HG03139 (cell line): ENCODE measurements around the gene ARRB1.
"Not testable (repeated sequence)": the region's sequence is repeated elsewhere in the genome, so short reads cannot be mapped to it uniquely, and the experiment has no call there.

Experiments used
- ATAC-seq: cut with Tn5 transposase; IDR thresholded peaks from one replicate; pipeline ENCODE4 v1.9.1; 2021; ENCODE audit not compliant: unreplicated experiment

Gene ARRB1

GRCh38 chr11:75325713-75326438 lies 25.6 kb downstream of the ARRB1 start:
- ATAC-seq: no peak

DNA sequence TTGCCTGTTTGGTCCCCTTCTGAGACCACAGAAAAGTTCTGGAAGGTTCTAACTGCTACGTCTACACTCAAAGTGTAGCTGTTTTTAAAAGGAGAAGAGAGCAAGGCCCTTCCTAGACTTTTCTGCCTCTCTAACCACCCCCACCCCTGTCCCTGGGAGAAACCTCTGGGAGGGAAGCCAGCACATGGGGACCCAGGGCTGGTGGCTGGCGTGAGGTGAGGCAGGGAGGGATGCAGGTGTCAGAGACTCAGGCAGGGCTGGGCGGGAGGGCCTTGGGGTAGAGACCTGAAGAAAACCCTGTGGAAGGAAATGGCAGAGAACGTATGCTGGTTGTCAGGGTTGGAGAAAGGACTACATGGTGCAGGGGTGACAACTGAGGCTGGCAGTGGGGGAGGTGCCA lies 26.7 kb downstream of the ARRB1 start:
- ATAC-seq: no peak

GRCh38 chr11:75324189-75324588 lies 27.3 kb downstream of the ARRB1 start:
- no peak for ATAC-seq

GRCh38 chr11:75323609-75324008 lies 27.9 kb downstream of the ARRB1 start:
- no peak for ATAC-seq

DNA sequence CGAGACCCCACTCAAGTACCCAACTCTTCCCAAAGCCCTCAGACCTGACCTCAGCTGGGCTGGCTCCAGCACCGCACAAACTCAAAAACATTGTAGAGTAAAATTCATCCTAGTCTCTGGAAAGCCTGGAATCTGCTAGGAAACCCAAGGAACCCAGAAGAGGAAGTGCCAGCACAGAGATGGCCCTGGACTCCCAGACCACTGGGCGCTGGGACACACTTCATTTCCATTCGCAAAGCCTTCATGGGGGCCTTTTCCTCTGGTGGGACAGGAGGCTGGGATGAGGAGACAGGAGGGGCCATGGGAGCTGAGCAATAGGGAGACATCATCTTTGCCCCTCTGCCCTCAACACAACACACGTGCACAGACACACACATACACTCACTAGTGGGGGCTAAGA lies 30.8 kb downstream of the ARRB1 start:
- ATAC-seq: no peak

DNA sequence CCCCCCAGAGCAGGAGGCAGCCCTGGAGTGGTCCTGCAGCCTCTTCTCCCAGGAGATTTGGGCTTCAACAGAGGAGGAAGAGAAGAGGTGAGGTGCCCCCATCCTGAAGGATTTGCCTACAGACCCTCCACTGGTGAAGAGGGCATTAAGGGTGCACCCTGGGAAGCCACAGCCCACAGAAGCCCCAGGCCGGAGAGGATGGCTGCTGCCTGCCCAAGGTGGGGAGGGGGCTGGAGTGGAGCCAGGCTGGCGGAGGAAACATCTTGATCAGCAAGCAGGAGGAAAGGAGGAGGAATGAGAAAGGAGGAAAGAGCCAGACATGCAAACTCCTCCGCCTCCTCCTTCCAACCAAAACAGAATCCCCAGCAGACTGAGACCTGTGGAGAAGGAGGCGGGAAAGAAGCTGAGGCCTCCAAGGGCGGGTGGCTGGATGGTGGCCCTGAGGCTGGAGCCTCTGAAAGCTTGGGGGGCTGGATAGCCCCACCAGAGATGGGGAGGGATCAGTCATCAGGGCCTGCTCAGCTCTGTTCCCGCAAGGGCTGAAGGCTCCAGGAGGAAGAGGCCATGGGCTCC lies 31.3 kb downstream of the ARRB1 start:
- ATAC-seq: no peak

DNA sequence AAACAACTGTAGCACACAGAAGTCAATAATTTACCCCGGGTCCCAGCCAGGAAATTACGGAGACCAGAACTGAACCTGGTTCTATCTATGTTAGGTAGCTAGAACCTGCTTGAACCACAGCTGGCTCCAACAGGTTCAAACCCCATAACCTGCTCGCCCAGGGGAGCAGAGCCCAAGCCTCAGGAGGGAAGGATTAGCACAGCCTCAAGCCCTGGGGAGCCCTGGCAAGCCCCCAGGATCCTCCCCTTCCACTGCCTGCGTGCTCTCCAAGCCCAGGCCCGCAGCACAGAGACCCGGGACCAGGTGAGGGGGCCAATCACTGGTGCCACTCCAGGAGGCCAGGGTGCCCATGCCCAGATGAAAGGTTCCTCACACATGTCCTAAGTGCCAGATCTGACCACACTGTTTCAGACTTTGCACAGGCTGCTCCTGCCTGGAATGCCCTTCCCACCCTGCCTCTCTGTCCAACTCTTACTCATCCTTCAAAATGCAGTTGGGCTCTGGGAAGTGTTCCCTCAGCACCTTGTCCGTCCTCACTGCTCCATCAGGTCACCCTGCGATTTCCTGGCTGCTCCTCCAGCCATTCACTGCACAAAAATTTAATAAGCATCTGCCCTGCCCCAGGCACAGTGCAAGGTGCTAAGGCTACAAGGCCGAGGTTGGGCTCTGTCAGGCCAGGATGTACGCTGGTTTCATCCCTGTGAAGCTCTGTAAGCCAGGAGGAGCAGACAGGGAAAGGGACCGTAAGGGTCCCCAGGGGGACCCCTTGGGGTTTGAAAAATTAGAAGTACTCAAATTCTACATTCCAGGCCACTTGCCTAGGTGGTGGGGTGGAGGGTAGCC lies 32.2 kb downstream of the ARRB1 start:
- no peak for ATAC-seq

GRCh38 chr11:75317446-75318122 lies 33.9 kb downstream of the ARRB1 start:
- ATAC-seq: no peak

- no peak for ATAC-seq
Measured at GRCh38 chr11:75315439-75315805, 36.0 kb downstream of the ARRB1 start.

DNA sequence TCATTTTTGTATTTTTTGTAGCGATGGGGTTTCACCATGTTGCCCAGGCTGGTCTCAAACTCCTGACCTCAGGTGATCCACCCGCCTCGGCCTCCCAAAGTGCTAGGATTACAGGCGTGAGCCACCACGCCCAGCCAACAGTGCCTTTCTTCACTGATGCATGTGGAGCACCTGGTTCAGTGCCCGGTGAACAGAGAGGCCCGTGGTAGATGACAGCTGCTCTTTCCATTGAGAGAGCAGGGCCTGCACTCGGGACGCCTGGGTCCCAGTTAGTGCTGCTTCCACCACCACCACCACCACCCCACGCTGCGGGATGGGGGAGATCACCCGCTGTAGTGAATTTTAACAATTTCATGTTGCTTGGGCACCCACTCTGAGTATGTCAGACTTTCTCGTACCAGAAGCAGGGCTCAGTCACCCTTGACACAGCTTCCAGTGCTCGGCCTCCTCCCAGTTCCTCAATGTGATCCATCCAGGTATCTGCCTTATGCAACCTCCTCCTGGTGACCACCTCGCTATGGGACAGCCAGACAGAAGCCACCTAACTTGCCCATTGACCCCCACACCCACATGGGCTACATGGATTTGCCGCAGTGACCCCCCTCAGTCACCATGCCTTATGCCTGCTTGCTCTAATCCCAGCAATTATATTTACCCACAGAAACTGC lies 36.6 kb downstream of the ARRB1 start:
- ATAC-seq: no peak

GRCh38 chr11:75313513-75314272 lies 37.8 kb downstream of the ARRB1 start:
- ATAC-seq: no peak

- ATAC-seq: no peak
Measured at GRCh38 chr11:75312346-75312745, 39.1 kb downstream of the ARRB1 start.

DNA sequence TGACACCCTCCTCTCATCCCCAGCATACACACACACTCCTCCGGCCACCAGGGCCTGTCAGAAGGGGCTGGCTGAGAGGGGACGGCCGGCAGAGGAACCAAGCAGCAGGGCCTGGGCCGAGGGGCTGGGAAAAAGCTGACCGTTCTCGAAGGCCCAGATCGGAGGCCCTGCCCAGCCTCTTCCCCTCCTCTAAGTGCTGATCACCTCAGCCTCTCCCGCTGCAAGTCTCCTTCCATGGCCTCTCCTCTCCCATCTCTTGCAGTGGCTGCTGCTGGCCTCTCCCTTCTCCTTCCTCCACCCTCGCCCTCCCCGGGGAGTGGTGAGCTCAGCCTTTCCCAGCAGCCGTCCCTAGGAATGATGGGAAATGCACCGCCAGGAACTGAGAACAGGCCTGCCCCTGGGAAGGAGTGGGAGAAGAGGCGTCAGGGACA lies 39.6 kb downstream of the ARRB1 start:
- no peak for ATAC-seq

GRCh38 chr11:75308986-75309385 lies 42.5 kb downstream of the ARRB1 start:
- no peak for ATAC-seq

DNA sequence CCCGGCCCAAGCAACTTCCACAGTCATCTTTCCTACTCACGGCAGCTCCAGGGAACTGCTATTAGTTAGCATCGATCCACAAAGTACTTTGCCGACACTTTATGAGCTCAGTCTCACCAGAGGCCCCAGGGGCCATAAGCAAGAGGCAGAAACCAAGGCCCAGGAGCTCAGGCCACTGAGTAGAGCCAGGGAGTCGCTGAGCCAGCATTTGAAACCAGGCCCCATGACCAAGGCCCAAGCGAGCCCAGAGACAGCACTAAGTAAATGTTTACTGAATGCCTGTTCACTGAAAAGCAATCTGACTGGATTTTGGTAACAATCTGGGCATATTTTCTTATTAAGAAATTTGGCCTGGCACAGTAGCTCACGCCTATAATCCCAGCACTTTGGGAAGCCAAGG lies 43.3 kb downstream of the ARRB1 start:
- no peak for ATAC-seq

DNA sequence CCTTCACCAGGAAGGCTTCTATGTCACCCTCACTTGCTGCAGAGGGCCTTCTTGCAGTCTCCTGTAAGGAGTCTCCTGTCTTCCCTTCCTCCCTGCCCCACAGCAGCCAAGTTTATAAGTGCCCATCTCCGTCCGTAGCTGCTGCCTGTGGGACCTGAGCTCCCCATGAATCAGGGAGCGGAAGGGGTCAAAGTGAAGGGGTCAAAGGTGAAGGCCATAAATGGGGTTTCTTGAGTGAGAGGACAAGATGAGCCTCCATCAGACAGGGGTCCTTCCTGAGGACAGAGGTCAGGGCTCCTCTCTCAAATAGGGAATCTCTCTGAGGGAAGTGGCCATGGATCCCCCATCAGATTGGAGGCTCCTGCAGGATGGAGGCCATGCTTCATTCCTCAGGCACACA lies 44.4 kb downstream of the ARRB1 start:
- ATAC-seq: no peak

DNA sequence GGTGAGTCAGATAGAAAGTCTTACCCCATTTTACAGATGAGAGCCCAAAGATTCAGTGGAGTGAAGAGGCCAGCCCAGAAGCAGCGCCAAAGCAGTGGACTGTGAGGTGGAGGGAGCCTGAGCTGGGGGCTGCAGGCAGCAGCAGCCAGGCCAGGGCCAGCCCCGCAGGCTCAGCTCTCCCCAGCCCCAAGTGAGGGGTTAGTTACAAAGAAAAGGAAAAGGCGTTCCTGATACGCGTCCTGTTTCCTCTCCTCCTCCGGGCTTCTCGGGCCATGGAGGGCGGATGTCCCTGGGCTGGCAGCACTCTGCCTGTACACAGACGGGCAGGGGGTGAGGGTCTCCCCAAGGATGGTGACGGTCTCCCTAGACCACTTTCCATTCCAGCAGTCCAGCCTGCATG lies 44.9 kb downstream of the ARRB1 start:
- no peak for ATAC-seq

- ATAC-seq: no peak
Measured at GRCh38 chr11:75305993-75306392, 45.5 kb downstream of the ARRB1 start.

DNA sequence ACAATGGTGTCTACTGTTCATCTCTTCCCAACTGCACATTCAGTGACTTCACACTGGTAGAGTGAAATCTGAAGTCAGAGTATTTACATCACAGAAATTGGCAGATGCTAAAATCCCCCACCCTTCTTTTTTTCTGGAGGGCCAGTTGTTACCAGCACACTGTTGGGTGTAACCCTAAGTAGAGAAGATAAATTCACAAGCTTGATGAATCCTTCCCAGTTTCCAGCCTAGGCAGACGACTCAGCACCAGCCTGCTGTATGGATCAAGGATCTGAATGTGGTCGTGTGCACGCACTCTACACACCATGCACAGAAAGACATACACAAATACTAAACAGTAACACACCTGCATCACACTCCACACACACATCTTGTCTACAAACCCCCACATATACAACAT lies 46.0 kb downstream of the ARRB1 start:
- ATAC-seq: no peak

- not testable (repeated sequence) for ATAC-seq
Measured at GRCh38 chr11:75304941-75305340, 46.5 kb downstream of the ARRB1 start.
